CD4-positive, alpha-beta T cell (primary cell): ENCODE results near the gene TMEM174. TPM values are rescaled to one million over a fixed set of nuclear protein-coding genes. Genes with fewer than 3 reads are reported as not detected.
"Not testable (repeated sequence)": the region's sequence is repeated elsewhere in the genome, so short reads cannot be mapped to it uniquely, and the experiment has no call there.

Source experiments
- ATAC-seq: fragments of 200-7000 bp; cut with Tn5 transposase; one replicate; pipeline ENCODE4 v1.10.0; 2022; ENCODE audit warnings: mild to moderate bottlenecking; ENCODE audit not compliant: poor library complexity
- CTCF ChIA-PET: fragments of 350-600 bp; sonication (Branson Sonifier 250); formaldehyde crosslinking; loops from one replicate; lab custom pipeline; 2021; ENCODE audit warnings: antibody characterized with exemption, inconsistent platforms; lab: Charles Lee
- POLR2A ChIA-PET: fragments of 350-600 bp; sonication (Branson Sonifier 250); formaldehyde crosslinking; loops from one replicate; lab custom pipeline; 2021; ENCODE audit warnings: antibody characterized with exemption, inconsistent platforms; lab: Charles Lee
- DNase-seq, 14 experiments: peaks; one replicate each; pipeline ENCODE4 v3.0.0-alpha.2; 2013 to 2020; ENCODE audit warnings: mixed read lengths in 2 of 14
- H3K27ac ChIP-seq, 2 donors: one replicate each; pipeline versions ENCODE4 v1.5.1 to v1.7.0; 2013; ENCODE audit warnings: low read length in 2 of 2, low read depth in 1 of 2, mild to moderate bottlenecking in 1 of 2
- H3K27me3 ChIP-seq, 2 experiments: 1 replicate in 1 of 2; 2 replicates in 1 of 2; pipeline versions ENCODE4 v1.6.1 to v1.7.0; 2013; ENCODE audit warnings: low read length in 2 of 2, control low read depth in 1 of 2, mild to moderate bottlenecking in 1 of 2, moderate library complexity in 1 of 2; ENCODE audit not compliant: insufficient read depth in 2 of 2, control insufficient read depth in 1 of 2
- H3K36me3 ChIP-seq: one replicate; pipeline ENCODE4 v1.6.1; 2013; ENCODE audit warnings: low read length, control low read depth; ENCODE audit not compliant: insufficient read depth
- H3K4me1 ChIP-seq: one replicate; pipeline ENCODE4 v1.6.1; 2013; ENCODE audit warnings: low read length, control low read depth; ENCODE audit not compliant: insufficient read depth
- H3K4me3 ChIP-seq: one replicate; pipeline ENCODE4 v1.5.1; 2013; ENCODE audit warnings: mild to moderate bottlenecking, low read length, moderate library complexity
- H3K9me3 ChIP-seq, 2 experiments: 1 replicate in 1 of 2; 2 replicates in 1 of 2; pipeline versions ENCODE4 v1.6.1 to v1.7.0; 2013; ENCODE audit warnings: low read length in 2 of 2, mild to moderate bottlenecking in 2 of 2, control low read depth in 1 of 2, moderate library complexity in 1 of 2; ENCODE audit not compliant: control insufficient read depth in 1 of 2, insufficient read depth in 1 of 2
- H3K27ac Mint-ChIP-seq: one replicate; pipeline ENCODE4 v1.8.0; 2020; ENCODE audit warnings: mixed read lengths
- H3K27me3 Mint-ChIP-seq: one replicate; pipeline ENCODE4 v1.8.0; 2021; ENCODE audit warnings: mixed read lengths
- H3K36me3 Mint-ChIP-seq: one replicate; pipeline ENCODE4 v1.8.0; 2021; ENCODE audit warnings: low read depth, mixed read lengths
- H3K4me1 Mint-ChIP-seq: one replicate; pipeline ENCODE4 v1.8.0; 2021; ENCODE audit warnings: low read depth, mixed read lengths
- H3K4me3 Mint-ChIP-seq: one replicate; pipeline ENCODE4 v1.8.0; 2020; ENCODE audit warnings: mild to moderate bottlenecking, mixed read lengths
- H3K9me3 Mint-ChIP-seq: one replicate; pipeline ENCODE4 v1.8.0; 2020; ENCODE audit warnings: mixed read lengths
- intact Hi-C, 2 experiments: fragments of 100-400 bp; cut with DNase I in 1 of 2; cut with micrococcal nuclease in 1 of 2; formaldehyde crosslinking; loops; one replicate each; pipeline versions ENCODE4 v1.15.1 to v1.9.0; 2023 to 2025; cut with DNase I, micrococcal nuclease
- total RNA-seq, 174 experiments: library from RNA in 2 of 174; stranded (reverse) in 2 of 174; gene quantifications; one replicate each; pipeline ENCODE4 v1.2.3 and lab custom pipeline; 2021 to 2026
- TF ChIP-seq, protein P1 (sequence below): fragments of 200-600 bp; IDR thresholded peaks from one replicate; pipeline ENCODE4 v1.8.0; 2022; ENCODE audit warnings: antibody characterized with exemption, mild to moderate bottlenecking

TMEM174 gene
- total RNA-seq, 2 experiments from 2014 or later, result not detected

DNA sequence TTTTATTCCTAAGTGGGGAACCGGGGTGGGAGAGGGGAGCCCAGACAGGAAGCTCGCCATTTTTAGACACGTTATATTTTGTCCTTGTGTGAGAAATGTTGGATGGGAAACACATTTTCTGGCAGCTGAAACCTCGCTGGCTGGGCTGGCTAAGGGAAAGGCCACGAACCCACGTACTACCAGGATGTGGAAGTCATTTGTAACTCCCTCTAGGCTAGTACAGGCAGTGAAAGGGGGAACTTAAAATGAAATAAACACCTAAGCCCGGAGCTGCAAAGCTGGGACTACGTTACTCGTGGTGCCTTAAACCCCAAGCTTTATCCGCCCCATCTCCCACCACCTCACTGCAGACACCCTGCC, 42.5 kb downstream of the TMEM174 start:
- Histone ChIP-seq H3K36me3 (no peaks in the 10 kb centered on the region), H3K9me3 (peaks cover 0 to 12% of the 10 kb centered on the region in 2 experiments), H3K27ac (no peak overlapping the region), H3K4me1 (peaks cover 13% of the 10 kb centered on the region), H3K4me3 (peak overlapping the region; percentile 28), H3K27me3 (peaks cover 36 to 58% of the 10 kb centered on the region in 2 experiments)
- Mint-ChIP-seq H3K36me3 (no peaks in the 10 kb centered on the region), H3K27ac (no peak overlapping the region), H3K4me1 (peaks cover 12% of the 10 kb centered on the region), H3K27me3 (peaks cover 100% of the 10 kb centered on the region), H3K4me3 (peak overlapping the region; percentile 49), H3K9me3 (peaks cover 4% of the 10 kb centered on the region)
- ChIA-PET POLR2A (interaction anchor here (1.5 to 2.3 kb wide), 2 partner anchors 233 to 235 kb away, joined by 4 to 13 read pairs; partner anchors contain the start of gene FOXD1), CTCF (interaction anchor here (0.9 to 1.9 kb wide), 5 partner anchors 10 to 236 kb away, joined by 3 to 10 read pairs (median 3); no protein-coding TSS in a partner anchor)
- DNase-seq (no peak), ATAC-seq (peak; percentile 43)
- TF ChIP-seq, protein P1, sequence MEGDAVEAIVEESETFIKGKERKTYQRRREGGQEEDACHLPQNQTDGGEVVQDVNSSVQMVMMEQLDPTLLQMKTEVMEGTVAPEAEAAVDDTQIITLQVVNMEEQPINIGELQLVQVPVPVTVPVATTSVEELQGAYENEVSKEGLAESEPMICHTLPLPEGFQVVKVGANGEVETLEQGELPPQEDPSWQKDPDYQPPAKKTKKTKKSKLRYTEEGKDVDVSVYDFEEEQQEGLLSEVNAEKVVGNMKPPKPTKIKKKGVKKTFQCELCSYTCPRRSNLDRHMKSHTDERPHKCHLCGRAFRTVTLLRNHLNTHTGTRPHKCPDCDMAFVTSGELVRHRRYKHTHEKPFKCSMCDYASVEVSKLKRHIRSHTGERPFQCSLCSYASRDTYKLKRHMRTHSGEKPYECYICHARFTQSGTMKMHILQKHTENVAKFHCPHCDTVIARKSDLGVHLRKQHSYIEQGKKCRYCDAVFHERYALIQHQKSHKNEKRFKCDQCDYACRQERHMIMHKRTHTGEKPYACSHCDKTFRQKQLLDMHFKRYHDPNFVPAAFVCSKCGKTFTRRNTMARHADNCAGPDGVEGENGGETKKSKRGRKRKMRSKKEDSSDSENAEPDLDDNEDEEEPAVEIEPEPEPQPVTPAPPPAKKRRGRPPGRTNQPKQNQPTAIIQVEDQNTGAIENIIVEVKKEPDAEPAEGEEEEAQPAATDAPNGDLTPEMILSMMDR, result no peak
- intact Hi-C loops, result no loop called here

DNA sequence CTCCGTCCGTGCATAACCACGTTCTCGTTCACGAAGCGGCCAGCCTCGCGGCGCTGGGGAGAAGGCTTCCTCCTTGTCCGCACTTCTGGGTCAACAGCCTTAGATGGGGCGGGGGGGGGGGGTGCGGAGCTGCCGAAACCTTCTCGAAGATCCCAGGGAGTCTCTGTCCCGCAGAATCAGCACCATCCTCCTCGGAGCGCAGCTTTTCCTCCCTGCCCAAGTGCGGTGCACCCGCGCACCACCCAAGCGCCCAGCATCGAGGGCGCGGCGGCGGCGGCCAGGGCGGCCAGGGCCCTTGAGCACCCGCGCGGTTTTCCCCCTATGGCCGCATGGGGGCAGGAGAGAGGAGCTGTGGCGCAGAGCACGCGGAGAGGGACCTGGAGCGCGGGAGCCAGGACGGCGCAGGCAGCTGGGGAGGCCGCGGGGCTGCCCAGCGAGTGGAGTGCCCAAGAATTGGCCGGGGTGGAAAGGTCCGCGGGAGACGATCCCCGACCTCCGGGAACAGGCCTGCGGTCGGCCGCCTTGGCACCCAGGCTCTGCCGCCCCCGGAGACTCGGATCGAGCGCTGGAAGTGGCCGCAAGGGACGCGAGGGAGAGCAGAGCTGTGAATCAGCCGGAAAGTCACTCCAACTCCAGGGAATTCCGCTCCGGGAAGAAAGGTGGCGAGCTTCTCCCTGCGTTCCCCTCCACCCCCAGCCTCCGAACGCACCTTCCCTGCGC, 43.1 kb downstream of the TMEM174 start:
- intact Hi-C loops, result loop anchor here (2.0 kb wide), 1 partner anchor 235 kb away; no protein-coding TSS in a partner anchor
- H3K4me3 ChIP-seq, result peak overlapping the region; percentile 28
- Mint-ChIP-seq H3K4me1 (peaks cover 12% of the 10 kb centered on the region), H3K9me3 (peaks cover 2% of the 10 kb centered on the region), H3K36me3 (no peaks in the 10 kb centered on the region), H3K27me3 (peaks cover 100% of the 10 kb centered on the region), H3K4me3 (peak overlapping the region; percentile 49), H3K27ac (no peak overlapping the region)
- TF ChIP-seq, protein P1, result peak; percentile 71
- no peak overlapping the region for H3K27ac ChIP-seq
- H3K9me3 ChIP-seq, result peaks cover 0 to 12% of the 10 kb centered on the region in 2 experiments
- H3K4me1 ChIP-seq, result peaks cover 13% of the 10 kb centered on the region
- DNase-seq (peak; percentile 28 to 80 (median 50)), ATAC-seq (peak; percentile 96)
- ChIA-PET CTCF (interaction anchor here (0.6 to 1.9 kb wide), 7 partner anchors 9 to 235 kb away, joined by 3 to 10 read pairs (median 3); no protein-coding TSS in a partner anchor), POLR2A (interaction anchor here (0.6 to 2.3 kb wide), 3 partner anchors 233 to 367 kb away, joined by 3 to 13 read pairs (median 4); partner anchors contain the start of gene FOXD1)
- peaks cover 38 to 62% of the 10 kb centered on the region in 2 experiments for H3K27me3 ChIP-seq
- no peaks in the 10 kb centered on the region for H3K36me3 ChIP-seq

DNA sequence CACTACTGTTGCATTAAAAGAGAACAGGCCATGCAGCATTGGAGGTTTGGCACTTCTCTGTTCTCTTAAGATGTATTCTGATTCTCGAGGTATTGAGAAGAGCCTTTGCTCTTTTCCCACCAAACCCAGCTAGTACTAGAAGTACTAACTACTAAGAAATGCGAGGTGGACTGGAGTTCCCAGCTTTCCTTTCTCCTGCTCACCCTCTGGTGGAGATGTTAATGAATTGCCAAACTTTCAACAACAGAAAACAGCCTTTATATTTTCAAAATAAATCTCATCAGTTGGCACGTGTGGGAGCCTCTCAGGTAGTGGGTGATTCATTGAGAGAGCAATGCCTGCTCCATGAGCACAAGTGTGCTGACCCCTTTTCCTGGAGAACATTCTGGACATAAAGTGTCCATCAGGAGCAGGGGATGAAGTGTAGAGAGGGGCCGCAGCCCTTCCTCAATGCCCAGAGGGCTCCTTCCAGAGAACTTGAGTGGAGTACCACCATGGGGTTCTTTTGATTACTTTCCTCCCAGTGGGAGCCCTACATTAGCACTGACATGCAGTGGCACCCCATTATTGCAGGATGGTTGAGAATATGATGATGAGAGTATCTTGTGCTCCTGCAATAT, 45.7 kb downstream of the TMEM174 start:
- ChIA-PET CTCF (no interaction called here), POLR2A (no interaction called here)
- DNase-seq (no peak), ATAC-seq (no peak)
- Mint-ChIP-seq H3K4me3 (no peak overlapping the region), H3K27ac (no peak overlapping the region), H3K36me3 (no peaks in the 10 kb centered on the region), H3K4me1 (peaks cover 12% of the 10 kb centered on the region), H3K27me3 (peaks cover 97% of the 10 kb centered on the region), H3K9me3 (no peaks in the 10 kb centered on the region)
- Histone ChIP-seq H3K9me3 (peaks cover 0 to 12% of the 10 kb centered on the region in 2 experiments), H3K27ac (no peak overlapping the region), H3K4me3 (no peak overlapping the region), H3K27me3 (peaks cover 40 to 81% of the 10 kb centered on the region in 2 experiments), H3K4me1 (peaks cover 13% of the 10 kb centered on the region), H3K36me3 (no peaks in the 10 kb centered on the region)
- TF ChIP-seq, protein P1, result no peak
- intact Hi-C loops, result no loop called here

GRCh38 chr5:73219336-73219735, 46.3 kb downstream of the TMEM174 start:
- intact Hi-C loops, H3K27ac ChIP-seq, CTCF ChIA-PET, H3K9me3 ChIP-seq, H3K36me3 Mint-ChIP-seq, H3K9me3 Mint-ChIP-seq, H3K27ac Mint-ChIP-seq, ATAC-seq, H3K36me3 ChIP-seq, H3K4me3 Mint-ChIP-seq, POLR2A ChIA-PET, H3K4me3 ChIP-seq: not testable (repeated sequence)
- peak in 2 of 14 experiments; percentile 14 to 32 for DNase-seq
- peaks cover 96% of the 10 kb centered on the region for H3K27me3 Mint-ChIP-seq
- H3K4me1 Mint-ChIP-seq, result peaks cover 12% of the 10 kb centered on the region
- Histone ChIP-seq H3K4me1 (peaks cover 13% of the 10 kb centered on the region), H3K27me3 (peaks cover 33 to 79% of the 10 kb centered on the region in 2 experiments)
